RWPE1 (cell line): ENCODE measurements around the gene EEF2K.

Source experiments
- CTCF ChIA-PET: fragments of 350-600 bp; sonication (Branson Sonifier 250); formaldehyde crosslinking; extraction: SDS; loops from one replicate; lab custom pipeline; 2021; lab: Yijun Ruan, JAX
- POLR2A ChIA-PET: fragments of 400-600 bp; formaldehyde crosslinking; extraction: SDS; loops from one replicate; lab custom pipeline; 2020; ENCODE audit warnings: antibody characterized with exemption; ENCODE audit not compliant: low non-redundant PET; lab: Yijun Ruan, JAX
- DNase-seq: peaks from one replicate; pipeline ENCODE4 v3.0.0; 2012; ENCODE audit warnings: low spot score
- H3K27ac ChIP-seq: fragments of 450-650 bp; 2 replicates; pipeline ENCODE4 v1.5.1; 2017
- TF ChIP-seq, protein P1 (sequence below): fragments of 450-650 bp; conservative IDR thresholded peaks from 2 replicates; pipeline ENCODE4 v1.5.1; 2017; ENCODE audit warnings: low read depth, mild to moderate bottlenecking

The EEF2K gene

DNA sequence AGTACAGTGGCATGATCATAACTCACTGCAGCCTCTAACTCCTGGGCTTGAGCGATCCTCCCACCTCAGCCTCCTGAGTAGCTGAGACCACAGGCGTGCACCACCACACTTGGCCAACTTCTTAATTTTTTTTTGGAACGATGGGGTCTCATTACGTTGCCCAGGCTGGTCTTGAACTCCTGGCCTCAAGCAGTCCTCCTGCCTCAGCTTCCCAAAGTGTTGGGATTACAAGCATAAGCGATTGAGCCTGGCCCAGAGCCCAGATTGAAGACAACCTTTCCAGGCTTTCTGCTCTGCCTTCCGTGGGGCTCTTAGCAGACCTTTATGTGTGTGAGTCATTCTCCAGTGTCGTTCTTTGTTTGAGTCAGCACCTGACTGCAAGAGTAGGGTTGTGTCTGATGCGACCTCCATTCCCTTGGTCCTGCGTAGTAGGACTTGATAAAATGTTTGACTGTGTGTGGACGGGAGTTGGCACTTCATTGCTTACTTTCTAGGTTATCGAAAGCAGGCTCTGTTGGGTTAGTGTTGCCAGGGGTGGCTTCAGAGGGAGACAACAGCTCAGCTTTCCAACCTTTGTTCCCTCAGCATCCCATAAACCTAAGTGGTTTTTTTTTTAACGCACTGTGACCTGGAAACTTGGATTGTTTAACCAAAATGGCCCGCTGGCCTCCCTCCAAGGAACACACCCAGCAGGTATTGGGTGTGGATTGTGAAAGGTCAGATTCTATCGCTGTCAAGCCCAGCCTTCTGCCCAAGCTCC is 26.4 kb downstream of the EEF2K start:
- TF ChIP-seq, protein P1, sequence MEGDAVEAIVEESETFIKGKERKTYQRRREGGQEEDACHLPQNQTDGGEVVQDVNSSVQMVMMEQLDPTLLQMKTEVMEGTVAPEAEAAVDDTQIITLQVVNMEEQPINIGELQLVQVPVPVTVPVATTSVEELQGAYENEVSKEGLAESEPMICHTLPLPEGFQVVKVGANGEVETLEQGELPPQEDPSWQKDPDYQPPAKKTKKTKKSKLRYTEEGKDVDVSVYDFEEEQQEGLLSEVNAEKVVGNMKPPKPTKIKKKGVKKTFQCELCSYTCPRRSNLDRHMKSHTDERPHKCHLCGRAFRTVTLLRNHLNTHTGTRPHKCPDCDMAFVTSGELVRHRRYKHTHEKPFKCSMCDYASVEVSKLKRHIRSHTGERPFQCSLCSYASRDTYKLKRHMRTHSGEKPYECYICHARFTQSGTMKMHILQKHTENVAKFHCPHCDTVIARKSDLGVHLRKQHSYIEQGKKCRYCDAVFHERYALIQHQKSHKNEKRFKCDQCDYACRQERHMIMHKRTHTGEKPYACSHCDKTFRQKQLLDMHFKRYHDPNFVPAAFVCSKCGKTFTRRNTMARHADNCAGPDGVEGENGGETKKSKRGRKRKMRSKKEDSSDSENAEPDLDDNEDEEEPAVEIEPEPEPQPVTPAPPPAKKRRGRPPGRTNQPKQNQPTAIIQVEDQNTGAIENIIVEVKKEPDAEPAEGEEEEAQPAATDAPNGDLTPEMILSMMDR = no peak
- ChIA-PET CTCF (interaction anchor here (0.6 to 1.2 kb wide), 4 partner anchors 21 to 1338 kb away, joined by 3 to 5 read pairs (median 3); partner anchors contain the start of gene EEF2K), POLR2A (no interaction called here)
- peak overlapping the region; percentile 88 for H3K27ac ChIP-seq
- DNase-seq = peak; percentile 66

DNA sequence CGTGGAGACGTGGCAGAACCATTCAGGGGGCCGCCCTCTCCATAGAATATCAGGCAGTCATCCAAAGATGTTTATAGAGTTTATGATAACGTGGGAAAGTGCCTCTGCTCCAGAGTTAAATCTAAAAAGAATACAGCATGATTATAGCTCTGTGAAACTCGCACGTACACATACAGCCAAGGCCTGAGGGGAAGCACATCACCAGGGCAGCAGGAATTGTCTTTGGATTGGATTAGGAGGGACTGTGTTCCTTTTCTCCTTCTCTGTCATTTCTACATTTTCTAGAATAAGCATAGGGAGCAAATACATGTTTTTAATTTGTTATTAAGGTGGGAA is 26.9 kb downstream of the EEF2K start:
- no peak for DNase-seq
- ChIA-PET POLR2A (no interaction called here), CTCF (interaction anchor here (1.2 kb wide), 1 partner anchor 27 kb away, joined by 3 read pairs; the partner anchor contains the start of gene EEF2K)
- H3K27ac ChIP-seq = peak overlapping the region; percentile 88
- TF ChIP-seq, protein P1 = no peak

DNA sequence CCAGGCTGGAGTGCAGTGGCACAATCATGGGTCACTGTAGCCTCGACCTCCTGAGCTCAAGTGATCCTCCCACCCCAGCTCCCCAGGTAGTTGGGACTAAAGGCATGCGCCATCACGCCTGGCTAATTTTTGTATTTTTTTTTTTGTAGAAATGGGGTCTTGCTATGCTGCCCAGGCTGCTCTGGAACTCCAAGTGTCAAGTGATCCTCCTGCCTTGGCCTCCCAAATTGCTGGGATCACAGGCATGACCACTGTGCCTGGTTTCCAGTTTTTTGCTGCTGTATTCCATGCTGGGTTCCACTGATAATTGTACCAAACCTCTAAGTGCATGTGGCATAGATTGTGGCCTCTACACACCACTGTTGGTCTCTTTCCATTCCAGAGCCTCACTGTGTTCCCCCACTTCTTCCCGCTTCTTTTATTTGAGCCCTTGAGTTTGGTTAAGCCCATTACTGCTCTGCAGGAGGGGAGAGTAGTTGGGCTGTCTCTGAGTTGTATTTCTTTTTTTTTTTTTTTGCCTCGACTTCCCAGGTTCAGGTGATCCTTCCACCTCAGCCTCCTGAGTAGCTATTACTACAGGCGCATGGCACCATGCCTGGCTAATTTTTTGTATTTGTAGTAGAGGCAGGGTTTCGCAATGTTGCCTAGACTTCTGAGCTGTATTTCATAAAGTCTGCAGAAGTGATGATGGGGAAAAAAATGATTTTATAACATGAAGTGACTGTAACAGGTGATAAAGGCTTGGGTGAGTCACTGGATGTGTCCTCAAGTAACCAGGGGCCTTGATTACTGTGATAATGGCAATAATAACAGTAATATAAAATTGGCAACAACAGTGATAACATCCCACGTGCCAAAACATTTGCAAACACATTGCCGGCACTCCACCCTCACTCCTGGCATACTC is 30.0 kb downstream of the EEF2K start:
- no peak for DNase-seq
- CTCF ChIA-PET = interaction anchor here (0.5 kb wide), 1 partner anchor 27 kb away, joined by 3 read pairs; no protein-coding TSS in a partner anchor
- TF ChIP-seq, protein P1 = no peak
- POLR2A ChIA-PET = no interaction called here
- peak overlapping the region; percentile 69 for H3K27ac ChIP-seq

DNA sequence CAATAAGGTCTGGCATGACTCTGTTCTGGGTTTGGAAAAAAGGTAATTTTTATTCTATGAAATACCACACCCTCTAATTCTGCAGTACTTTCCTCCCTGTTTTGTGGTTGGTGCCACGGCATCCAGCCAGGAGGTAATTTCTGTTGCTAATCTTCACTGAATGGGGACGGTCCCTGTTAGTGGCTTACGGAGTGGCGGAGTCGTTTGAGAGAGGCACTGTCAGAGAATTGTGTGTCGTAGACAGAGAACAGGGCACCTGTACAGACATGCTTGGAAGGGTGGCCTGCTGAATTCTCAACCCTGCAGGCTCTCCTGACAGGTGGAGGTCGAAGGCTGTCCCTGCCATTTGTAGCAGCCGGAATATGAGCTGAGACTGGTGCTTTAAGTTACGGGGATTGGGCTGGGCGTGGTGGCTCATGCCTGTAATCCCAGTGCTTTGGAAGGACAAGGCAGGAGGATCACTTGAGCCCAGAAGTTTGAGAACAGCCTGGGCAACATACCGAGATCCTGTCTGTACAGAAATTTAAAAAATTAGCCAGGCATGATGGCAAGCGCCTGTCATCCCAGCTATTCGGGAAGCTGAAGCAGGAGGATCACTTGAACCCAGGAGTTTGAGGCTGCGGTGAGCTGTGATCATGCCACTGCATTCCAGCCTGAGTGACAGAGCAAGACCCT is 33.2 kb downstream of the EEF2K start:
- H3K27ac ChIP-seq = peak overlapping the region; percentile 76
- POLR2A ChIA-PET = no interaction called here
- CTCF ChIA-PET = no interaction called here
- TF ChIP-seq, protein P1 = no peak
- DNase-seq = no peak

DNA sequence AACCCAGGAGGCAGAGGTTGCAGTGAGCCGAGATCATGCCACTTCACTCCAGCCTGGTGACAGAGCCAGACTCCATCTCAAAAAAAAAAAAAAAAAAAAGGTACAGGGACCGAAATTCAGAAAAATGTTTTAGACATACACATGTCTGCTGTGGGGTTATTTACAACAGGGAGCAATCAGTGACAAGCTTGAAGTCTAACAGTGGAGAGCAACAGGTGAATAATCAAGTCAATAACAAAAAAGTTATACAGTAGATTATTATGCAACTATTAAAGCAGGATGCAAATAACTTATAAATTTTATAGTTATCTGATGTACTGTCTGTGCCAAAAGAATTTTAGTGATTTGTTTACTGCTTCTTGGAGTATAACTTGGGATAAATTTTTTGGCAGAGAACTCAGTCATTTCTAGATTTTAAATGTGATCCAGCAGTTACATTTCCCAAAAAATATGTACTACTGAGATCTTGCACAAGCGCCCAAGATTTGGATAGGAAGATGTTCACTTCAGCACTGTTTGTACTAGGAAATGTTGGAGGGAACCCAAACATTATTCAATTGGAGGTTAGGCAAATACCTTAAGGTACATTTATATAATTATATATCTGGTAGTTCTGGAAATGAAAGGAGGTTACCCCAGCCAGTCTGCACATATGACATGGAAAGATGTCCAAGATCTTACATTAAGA is 34.1 kb downstream of the EEF2K start:
- TF ChIP-seq, protein P1 = no peak
- ChIA-PET CTCF (no interaction called here), POLR2A (no interaction called here)
- DNase-seq = no peak
- H3K27ac ChIP-seq = peak overlapping the region; percentile 76
